Renal cortex interstitium (tissue), 11 donors: ENCODE measurements around the gene ANKRD30A. TPM values are rescaled to one million over a fixed set of nuclear protein-coding genes. Genes with fewer than 3 reads are reported as not detected.
"Not testable (repeated sequence)": the region's sequence is repeated elsewhere in the genome, so short reads cannot be mapped to it uniquely, and the experiment has no call there.

Source experiments
- DNase-seq, 11 donors: peaks; one replicate each; pipeline ENCODE4 v3.0.0-alpha.2; 2013; ENCODE audit warnings: low read depth in 9 of 11, low spot score in 4 of 11; ENCODE audit errors: extremely low read depth in 1 of 11
- polyA plus RNA-seq, 3 donors: library from polyadenylated mRNA; unstranded; fragments of 120-200 nt; gene quantifications; one replicate each; pipeline ENCODE4 v1.2.1, GENCODE V29; 2013; ENCODE audit not compliant: insufficient read length in 3 of 3

ANKRD30A gene
- polyA plus RNA-seq, 3 donors = not detected

DNA sequence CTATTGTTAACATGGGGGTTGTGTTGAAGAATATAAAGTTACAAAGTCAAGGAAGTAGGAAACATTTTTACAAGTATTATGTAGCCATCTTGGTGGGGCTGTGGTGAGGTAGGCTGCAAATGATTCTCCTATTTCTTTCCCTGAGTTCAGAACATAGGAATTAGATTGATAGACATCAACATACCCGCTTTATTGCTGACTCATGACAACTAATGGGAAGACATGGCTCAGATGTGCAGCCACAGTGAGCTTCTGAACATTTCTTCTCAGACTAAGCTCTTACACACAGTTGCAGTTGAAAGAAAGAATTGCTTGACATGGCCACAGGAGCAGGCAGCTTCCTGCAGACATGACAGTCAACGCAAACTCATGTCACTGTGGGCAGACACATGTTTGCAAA, 110.7 kb downstream of the ANKRD30A start:
- no peak for DNase-seq

DNA sequence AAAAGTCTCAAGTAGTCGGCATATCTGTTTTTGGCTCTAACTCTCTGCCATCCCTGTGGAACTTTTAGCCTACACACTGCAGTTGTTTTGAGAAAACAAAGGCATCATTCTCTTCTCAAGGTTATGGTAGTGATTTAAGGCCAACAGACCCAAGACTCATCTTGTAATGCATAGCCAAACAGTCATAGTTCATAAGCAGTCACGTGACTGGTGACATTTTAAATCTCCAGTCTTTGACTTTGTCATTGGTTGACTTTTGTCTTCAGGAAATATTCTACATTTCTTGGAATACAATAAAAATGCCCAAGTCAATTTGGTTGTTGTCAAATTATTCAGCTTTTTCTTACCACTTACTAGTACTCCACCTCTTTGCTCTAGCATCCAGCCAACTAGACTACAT, 114.8 kb downstream of the ANKRD30A start:
- no peak for DNase-seq

DNA sequence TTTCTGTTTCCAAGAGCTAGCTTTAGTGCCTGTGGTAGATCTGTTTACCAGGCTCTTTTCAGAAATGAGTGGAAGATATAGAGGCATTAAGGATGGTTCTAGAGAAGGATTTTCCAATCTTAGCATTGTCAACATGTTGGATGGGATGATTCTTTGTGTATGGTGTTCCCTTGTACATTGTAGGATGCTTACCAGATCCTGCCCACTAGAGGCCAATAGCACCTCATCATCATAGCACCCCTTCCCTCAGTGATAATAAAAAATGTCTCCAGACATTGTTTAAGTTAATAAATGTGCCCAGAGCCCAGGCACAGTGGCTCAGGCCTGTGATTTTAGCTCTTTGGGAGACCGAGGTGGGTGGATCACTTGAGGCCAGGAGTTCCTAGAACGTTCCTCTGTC, 121.2 kb downstream of the ANKRD30A start:
- DNase-seq = no peak

DNA sequence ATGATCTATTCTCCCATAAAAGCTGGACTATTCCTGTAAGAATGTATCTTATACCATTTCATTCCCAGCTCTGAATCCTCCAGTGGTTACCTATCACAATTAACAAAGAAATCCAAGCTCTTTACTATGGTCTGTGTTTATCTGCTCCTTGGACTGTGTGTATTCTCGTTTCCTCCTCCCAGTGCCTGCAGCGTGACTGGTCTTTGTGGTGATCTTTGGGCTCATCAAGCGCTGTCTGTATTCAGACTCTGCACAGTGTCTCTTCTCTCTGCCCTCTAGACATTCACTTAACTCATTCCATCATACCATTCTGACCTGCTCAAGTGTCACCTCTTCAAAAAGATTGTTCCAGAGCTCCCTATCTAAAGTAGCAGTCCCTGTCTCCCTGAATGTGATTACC, 130.4 kb downstream of the ANKRD30A start:
- DNase-seq = not testable (repeated sequence)

DNA sequence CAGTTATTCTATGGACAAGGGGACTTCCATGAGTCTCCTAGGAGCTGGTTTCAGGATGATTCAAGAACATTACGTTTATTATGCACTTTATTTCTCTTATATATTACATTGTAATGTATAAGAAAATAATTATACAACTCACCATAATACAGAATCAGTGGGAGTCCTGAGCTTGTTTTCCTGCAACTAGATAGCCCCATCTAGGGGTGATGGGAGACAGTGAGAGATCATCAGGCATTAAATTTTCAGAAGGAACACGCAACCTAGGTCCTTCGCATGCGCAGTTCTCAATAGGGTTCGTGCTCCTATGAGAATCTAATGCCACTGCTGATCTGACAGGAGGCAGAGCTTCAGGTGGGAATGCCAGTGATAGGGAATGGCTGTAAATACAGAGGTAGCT, 137.9 kb downstream of the ANKRD30A start:
- no peak for DNase-seq

DNA sequence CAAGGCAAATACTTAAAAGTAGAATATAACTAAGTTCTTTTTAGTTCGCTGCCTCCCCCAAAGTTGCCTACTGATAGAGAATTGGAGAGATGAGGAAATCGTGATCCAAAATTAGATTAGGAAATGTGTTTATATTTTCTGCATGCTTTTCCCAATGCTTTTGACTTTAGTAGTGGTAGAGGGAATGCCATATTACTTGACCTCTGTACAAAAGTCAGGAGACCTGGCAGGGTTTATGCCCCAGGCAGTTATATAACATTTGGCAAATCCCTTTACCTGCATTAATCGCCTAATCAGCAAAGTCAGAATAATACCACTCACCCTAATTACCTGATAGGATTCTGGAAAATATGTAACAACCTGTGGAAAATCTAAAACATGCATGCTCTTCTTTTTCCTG, 142.9 kb downstream of the ANKRD30A start:
- no peak for DNase-seq

DNA sequence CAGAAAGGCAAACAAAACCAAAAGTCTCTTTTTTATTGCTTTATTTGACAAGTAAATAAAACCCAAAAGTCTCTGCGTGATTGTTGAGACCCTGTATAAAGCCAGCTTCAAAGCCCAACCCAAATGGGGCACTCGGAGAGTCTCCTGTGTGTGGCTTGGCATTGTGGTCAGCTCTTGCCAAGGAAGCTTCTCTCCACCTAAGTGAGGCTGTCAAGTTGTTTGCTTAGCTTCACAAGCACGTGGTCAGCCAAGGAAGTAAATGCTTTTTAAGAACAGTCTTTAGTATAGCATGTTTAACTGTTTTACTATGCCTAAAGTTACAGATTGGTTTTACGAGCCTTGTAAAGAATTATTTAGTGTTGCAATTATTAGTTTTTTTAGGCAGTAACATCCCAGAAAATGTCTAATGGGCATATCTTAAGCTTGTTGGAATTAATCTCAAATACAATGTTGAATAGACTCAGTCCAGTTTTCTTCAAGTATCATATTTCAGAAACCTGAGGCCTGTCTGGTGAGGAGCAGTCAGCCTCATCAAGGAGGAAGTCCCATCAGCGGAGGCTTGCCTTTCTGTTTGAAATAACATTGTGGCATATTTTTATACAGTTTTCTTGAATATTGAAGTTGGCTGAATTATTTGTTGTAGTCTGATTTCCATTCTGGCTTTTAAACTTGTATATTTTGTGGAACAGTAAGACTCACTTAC, 144.3 kb downstream of the ANKRD30A start:
- DNase-seq = no peak

DNA sequence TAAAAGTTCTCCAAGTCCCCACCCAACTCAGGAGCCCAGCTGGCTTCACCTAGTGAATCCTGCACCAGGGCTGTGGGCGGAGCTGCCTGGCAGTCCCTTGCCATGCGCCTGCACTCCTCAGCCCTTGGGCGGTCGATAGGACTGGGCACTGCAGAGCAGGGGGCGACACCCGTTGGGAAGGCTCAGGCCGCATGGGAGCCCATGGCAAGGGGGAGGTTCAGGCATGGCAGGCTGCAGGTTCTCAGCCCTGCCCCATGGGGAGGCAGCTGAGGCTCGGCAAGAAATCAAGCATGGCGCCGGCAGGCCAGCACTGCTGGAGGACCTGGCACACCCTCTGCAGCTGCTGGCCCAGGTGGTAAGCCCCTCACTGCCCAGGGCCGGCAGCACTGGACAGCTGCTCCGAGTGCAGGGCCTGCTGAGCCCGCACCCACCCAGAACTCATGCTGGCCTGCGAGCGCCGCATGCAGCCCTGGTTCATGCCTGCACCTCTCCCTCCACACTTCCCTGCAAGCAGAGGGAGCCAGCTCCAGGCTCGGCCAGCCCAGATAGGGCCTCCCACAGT, 149.9 kb downstream of the ANKRD30A start:
- DNase-seq = no peak

DNA sequence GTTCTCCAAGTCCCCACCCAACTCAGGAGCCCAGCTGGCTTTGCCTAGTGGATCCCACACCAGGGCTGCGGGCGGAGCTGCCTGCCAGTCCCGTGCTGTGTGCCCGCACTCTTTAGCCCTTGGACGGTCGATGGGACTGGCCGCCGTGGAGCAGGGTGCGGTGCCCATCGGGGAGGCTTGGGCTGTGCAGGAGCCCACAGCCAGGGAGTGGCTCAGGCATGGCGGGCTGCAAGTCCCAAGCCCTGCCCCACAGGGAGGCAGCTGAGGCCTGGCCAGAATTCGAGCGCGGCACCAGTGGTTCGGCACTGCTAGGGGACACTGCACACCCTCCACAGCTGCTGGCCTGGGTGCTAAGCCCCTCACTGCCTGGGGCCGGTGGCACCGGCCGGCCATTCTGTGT, 159.7 kb downstream of the ANKRD30A start:
- no peak for DNase-seq

DNA sequence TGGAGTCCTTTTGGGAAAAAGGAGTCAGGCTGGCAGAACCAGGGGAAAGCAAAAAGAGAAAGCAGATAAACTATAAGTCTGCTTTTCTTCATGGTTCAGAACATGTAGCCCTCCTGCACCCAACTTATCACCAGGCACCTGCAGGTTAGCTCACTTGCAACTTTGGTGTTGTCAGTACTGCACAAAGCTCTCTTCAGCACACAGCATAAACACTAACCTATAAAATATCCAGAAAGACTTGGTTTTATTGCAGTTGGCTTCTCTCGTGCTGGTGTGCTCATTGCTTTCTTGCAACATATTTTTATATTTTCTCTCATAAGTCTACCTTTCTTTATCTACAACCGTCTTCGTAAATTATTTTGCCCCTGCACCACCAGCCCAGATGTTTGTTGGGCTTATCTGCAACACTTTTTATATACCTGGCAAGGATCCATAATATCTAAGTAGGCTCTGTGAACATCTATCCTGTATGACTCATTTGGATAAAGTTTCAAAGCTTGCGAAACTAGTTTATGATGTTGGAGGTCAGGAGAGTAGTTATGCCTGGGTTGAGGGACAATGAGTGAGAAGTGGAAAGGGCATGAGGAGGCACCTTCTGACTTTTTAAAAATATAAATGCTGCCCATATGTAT, 164.6 kb downstream of the ANKRD30A start:
- no peak for DNase-seq

DNA sequence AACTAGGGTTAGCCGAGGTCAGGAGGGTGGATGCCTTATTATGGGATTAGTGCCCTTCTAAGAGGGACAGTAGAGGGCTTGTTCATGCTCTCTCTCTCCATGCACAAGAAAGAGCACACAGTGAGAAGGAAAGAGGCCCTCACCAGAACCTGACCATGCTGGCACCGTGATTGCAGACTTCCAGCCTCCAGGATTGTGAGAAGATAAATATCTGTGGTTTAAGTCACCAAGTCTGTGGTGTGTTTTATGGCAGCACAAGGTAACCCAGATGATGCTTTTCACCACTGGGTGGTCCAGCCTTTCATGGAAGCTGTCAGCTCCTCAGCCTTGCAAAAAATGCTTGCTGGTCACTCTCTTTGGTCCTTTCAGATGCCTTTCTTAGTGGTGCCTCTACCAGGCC, 175.9 kb downstream of the ANKRD30A start:
- DNase-seq = no peak

DNA sequence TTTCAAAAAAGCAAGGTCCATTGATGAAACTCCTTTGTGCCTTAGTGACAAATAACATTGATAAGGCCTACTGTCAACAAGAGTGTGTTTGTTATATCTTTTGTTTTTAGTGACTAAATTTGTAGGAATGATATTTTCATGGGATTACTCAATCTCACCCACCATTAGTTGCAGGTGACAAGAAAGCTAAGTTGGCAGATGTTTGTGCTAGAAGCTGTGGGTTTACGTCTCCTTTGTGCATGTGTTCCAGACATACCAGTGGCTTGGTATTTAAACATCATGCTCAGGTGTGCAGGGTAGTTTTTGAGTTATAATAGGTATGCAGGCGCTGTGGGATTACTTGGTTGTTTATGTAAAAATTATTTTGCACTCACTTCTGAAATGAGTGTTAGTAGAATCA, 178.6 kb downstream of the ANKRD30A start:
- DNase-seq = no peak

DNA sequence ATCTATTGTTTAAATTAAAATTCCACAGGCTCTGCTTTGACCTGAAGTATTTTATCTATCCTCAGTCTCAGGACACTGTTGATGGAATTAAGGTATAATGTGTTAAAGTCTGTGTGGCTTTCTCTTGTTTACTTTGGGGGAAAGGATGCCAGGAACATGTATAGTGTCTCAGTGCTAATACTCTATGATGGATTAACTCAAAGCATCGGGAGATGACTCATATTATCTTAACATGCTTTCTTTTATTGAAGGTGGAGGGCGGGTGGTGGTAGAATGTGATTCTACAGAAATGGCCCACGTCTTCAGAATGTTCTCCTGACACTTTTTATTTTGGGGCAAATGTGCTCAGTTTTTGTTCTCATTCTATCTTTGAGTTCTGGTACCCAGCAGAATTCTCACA, 189.0 kb downstream of the ANKRD30A start:
- no peak for DNase-seq

DNA sequence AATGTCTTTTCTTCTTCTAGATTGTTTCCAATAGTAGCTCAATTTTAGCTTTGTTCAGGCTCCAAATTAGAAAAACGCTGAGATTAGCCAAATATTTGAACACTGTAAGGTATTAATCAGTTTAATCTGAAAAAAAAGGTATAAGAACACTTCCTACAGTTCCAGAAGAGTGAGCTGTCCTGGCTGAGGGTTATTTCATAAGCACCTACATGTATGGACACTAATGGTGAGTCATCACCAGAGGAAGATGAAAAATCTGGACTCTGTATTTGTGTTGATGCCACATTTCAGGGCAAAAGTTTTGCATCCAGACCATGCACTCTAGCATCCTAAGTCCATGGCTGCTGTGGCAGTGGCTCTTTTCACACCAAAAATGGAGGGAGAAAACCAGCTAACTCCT, 189.5 kb downstream of the ANKRD30A start:
- DNase-seq = no peak

DNA sequence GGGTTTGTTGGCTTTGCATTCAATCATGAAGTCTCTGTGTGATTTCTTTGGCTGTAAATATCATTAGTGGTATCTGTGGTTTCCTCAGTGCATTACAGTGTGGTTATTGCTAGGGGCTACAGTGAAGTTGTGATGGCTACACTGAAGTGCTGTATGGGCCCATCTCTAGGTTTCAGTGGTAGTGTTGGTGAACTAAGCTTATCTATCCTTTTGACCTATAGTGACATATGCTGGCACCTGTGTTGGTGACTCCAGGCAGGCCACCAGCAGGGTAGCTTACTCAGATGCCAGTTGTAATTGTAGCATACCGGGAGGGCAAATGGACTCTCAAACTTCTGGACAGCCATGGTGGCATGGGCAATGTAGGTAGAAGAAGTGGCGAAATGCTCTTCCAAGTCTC, 219.0 kb downstream of the ANKRD30A start:
- no peak for DNase-seq

DNA sequence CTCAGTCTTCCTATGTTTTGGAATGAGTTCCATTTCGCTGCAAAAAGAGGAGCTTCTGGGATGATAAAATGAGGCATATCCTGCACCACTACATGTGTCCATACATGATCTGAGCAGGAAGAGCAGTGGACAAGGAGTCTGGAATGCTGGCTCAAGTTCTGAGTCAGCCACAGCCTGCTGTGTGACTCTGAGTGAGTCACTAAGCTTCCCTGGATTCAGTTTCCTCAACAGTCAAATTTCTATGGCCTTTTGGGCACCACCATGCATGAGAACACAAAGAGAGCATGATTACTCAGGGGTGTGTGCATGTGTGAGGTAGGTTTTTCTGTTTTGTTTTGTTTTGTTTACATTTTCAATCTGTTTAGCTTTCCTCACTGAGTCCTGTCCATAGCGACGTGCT, 254.6 kb downstream of the ANKRD30A start:
- no peak for DNase-seq

DNA sequence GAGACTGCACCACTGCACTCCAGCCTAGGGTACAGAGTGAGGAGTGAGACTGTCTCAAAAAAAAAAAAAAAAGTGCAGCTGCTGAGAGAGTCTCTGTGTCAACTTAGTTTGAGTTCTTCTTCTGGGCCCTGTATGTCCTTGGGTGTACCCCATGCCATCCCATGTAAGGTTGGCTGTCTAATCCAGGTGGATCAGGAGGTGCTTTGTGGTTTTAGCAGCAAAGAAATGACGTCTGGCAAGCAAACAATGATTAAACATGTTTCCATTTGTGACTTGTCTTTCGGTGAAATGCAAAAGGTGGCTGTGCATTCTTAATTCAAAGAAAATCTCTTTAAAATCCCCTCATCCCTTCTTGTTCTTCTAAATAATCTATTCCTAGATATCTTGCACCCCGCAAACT, 255.9 kb downstream of the ANKRD30A start:
- no peak for DNase-seq

DNA sequence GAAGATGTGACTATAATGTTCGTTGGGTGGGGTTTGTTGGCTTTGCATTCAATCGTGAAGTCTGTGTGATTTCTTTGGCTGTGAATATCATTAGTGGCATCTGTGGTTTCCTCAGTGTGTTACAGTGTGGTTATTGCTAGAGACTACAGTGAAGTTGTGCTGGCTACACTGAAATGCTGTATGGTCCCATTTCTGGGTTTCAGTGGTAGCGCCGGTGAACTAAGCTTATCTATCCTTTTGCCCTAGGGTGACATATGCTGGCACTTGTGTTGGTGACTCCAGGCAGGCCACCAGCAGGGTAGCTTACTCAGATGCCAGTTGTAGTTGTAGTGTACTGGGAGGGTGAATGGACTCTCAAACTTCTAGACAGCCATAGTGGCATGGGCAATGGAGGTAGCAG, 259.5 kb downstream of the ANKRD30A start:
- DNase-seq = no peak

DNA sequence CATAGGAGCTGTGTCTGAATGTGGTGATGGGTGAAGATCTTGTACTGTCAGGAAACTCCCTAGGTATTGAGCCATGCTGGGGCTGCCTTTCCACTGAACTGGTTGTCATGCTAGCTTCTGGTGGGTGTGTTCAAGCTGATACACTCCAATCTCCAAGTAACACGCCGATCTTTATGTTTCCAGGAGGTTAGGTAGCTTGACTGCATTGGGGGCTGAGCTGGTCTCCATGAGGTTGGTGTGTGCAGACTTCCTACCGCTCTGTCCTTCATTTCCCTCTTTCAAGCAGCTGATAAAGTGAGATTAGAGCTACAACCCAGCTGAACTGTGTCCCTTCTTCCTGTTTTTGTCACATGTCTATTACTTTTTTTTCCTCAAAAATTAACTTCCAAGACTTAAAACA, 265.5 kb downstream of the ANKRD30A start:
- no peak for DNase-seq

DNA sequence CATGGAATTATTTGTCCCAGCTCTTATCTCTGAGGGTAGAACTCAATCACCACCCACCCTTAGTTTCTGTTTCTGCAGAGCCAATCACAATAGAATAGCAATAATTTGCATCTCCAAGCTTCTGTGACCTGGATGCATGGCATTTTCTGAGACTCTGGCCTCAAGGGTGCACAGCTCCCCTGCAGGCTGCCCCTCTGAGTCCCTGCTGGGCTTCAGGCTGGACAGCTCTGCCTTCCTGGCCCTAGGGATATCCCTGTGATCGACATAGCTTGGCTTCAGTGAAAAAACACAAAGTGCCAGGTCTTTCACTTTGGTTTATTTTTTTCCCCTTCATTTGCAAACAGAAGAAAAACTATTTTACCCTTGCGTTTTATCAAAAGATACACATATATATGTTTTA, 275.4 kb downstream of the ANKRD30A start:
- DNase-seq = not testable (repeated sequence)

DNA sequence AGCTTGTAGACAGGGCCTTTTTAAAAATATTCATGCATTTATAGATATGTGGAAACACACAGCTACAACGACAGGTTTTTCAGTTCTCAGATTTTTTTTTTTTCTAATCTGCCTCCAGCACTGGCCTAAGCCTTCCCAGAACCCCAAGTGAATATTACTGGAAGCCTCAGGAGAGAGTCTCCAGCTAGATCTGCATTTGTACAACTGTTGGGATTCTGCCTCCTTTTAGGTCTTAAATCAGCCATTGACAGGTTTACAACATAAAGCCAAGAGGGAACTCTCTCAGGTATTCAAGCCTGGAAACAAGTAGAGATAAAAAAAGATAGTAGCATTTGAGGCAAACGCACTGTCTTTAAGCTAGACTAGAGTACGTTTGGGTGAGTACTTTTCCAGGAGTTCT, 275.8 kb downstream of the ANKRD30A start:
- DNase-seq = no peak
